ENCODE data around the gene PNPLA3. TPM values are rescaled to one million over a fixed set of nuclear protein-coding genes. Genes with fewer than 3 reads are reported as not detected.

The PNPLA3 gene
- total RNA-seq, 4 donors from 2014 or later = 0.32 TPM; not detected in 3

DNA sequence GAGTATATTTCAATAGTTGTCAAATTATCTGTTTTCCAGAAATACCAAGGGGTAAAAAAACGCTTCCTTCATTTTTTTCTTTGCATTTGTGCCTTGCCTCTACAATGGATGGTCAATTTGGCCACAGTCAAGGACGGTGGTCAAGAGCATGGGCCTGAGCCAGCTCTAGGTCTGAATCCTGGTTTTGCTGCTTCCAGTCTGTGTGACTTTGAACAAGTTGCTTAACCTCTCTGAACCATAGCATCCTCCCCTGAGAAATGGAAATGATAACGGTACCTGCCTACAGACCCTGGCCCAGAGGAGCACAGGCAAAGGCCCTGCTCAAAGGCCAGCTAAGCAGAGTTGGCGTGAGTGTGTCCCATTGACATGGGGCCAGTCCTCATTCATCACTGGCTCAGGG is 34.9 kb upstream of the PNPLA3 start:
- 56 to 60% methylated on average over 2 to 4 of the region's 4 CpGs for WGBS, 2 donors (ENCODE audit: low coverage in 1 of 2)
- Histone ChIP-seq H3K27ac (no peak overlapping the region), H3K4me3 (no peak overlapping the region), H3K36me3 (no peaks in the 10 kb centered on the region), H3K9me3 (no peaks in the 10 kb centered on the region), H3K27me3 (peaks cover 61% of the 10 kb centered on the region), H3K4me1 (peaks cover 0 to 8% (median 0%) of the 10 kb centered on the region in 4 donors)
- intact Hi-C loops (cut with DNase I; ENCODE audit: low total_unique reads) = no loop called here
- TF ChIP-seq EP300 (IDR thresholded peaks at IDR 0.05; ENCODE audit: low read depth) = no peak
- TF ChIP-seq POLR2AphosphoS5 (IDR thresholded peaks at IDR 0.05) = no peak
- no peak for TF ChIP-seq POLR2A (IDR thresholded peaks at IDR 0.05)
- TF ChIP-seq, protein P1, sequence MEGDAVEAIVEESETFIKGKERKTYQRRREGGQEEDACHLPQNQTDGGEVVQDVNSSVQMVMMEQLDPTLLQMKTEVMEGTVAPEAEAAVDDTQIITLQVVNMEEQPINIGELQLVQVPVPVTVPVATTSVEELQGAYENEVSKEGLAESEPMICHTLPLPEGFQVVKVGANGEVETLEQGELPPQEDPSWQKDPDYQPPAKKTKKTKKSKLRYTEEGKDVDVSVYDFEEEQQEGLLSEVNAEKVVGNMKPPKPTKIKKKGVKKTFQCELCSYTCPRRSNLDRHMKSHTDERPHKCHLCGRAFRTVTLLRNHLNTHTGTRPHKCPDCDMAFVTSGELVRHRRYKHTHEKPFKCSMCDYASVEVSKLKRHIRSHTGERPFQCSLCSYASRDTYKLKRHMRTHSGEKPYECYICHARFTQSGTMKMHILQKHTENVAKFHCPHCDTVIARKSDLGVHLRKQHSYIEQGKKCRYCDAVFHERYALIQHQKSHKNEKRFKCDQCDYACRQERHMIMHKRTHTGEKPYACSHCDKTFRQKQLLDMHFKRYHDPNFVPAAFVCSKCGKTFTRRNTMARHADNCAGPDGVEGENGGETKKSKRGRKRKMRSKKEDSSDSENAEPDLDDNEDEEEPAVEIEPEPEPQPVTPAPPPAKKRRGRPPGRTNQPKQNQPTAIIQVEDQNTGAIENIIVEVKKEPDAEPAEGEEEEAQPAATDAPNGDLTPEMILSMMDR (IDR thresholded peaks at IDR 0.05) = no peak
- DNase-seq = no peak
- in situ Hi-C loops (cut with MboI; ENCODE audit: low pct_ligation_motif_present in 1 of 4, low pct_unique_long_range_greater_than_20kb in 1 of 4, low sequenced_read_pairs in 3 of 4) = no loop called here

DNA sequence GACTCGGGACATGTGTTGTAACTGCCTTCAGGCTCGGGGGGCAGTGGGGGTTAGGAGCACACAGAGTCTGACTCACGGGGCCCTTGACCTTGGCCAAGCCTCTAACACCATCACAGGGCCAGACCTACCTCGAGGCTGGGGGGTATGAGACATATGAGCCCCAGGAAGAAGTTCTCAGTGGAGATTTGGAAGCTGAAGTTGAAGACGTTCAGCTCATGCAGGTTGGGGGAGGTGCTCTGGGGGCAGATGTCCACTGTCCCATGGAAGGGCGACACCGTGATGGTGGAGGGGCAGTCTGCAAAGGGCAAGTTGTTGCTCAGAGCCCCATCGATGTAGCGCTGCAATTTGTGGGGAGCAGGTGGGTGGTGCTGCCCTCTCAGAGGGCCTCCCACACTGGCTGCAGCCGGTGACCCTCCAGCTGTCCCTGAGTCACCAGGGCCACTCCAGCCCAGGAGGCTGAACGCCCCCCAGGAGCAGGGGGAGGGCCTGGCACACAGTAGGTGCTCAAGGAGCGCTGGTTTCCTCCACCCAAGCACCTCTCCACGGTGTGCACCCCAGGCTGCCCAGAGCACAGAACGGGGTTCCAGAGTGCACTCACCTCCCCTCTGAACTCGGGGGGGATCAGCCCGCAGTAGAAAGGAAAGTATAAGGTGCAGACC is 34.3 kb upstream of the PNPLA3 start:
- in situ Hi-C loops (cut with MboI; ENCODE audit: low pct_ligation_motif_present in 1 of 4, low pct_unique_long_range_greater_than_20kb in 1 of 4, low sequenced_read_pairs in 3 of 4) (no loop called here), intact Hi-C loops (cut with DNase I; ENCODE audit: low total_unique reads) (no loop called here)
- TF ChIP-seq, protein P1 (IDR thresholded peaks at IDR 0.05) = no peak
- no peak for TF ChIP-seq EP300 (IDR thresholded peaks at IDR 0.05; ENCODE audit: low read depth)
- TF ChIP-seq POLR2A (IDR thresholded peaks at IDR 0.05) = no peak
- TF ChIP-seq POLR2AphosphoS5 (IDR thresholded peaks at IDR 0.05) = no peak
- peaks cover 64% of the 10 kb centered on the region for H3K27me3 ChIP-seq
- 67% methylated on average over 16 of the region's 16 CpGs; no CpG with 5 or more reads in 1 of the 2 donors for WGBS, 2 donors (ENCODE audit: low coverage in 1 of 2)
- no peaks in the 10 kb centered on the region for H3K9me3 ChIP-seq
- H3K27ac ChIP-seq = no peak overlapping the region
- no peaks in the 10 kb centered on the region for H3K36me3 ChIP-seq
- no peak for DNase-seq
- peaks cover 0 to 8% (median 0%) of the 10 kb centered on the region in 4 donors for H3K4me1 ChIP-seq
- H3K4me3 ChIP-seq = no peak overlapping the region

DNA sequence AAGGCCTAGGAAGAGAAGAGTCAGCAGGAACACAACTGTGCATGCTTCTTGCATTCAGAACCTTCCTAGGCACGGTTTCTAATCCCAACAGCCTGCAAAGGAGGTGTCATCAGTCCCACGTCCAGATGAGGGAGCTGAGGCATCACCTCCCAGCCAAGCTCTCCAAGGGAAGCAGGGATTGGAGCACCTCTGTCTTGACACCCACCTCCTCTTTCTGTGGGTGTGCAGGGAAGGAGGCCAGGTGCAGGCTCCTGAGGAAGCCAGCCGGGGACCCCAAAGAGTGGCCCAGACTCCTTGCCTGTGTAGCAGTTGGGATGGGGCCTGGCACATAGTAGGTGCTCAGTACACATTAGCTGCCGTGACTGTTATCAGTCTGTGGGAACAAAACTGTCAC is 33.7 kb upstream of the PNPLA3 start:
- DNase-seq = no peak
- WGBS, 2 donors (ENCODE audit: low coverage in 1 of 2) = 20 to 42% methylated on average over 1 to 4 of the region's 4 CpGs
- peaks cover 64% of the 10 kb centered on the region for H3K27me3 ChIP-seq
- TF ChIP-seq POLR2AphosphoS5 (IDR thresholded peaks at IDR 0.05) (no peak), POLR2A (IDR thresholded peaks at IDR 0.05) (no peak), EP300 (IDR thresholded peaks at IDR 0.05; ENCODE audit: low read depth) (no peak)
- TF ChIP-seq, protein P1 (IDR thresholded peaks at IDR 0.05) = no peak
- peaks cover 0 to 8% (median 0%) of the 10 kb centered on the region in 4 donors for H3K4me1 ChIP-seq
- H3K4me3 ChIP-seq = no peak overlapping the region
- H3K9me3 ChIP-seq = no peaks in the 10 kb centered on the region
- no peak overlapping the region for H3K27ac ChIP-seq
- in situ Hi-C loops (cut with MboI; ENCODE audit: low pct_ligation_motif_present in 1 of 4, low pct_unique_long_range_greater_than_20kb in 1 of 4, low sequenced_read_pairs in 3 of 4) (no loop called here), intact Hi-C loops (cut with DNase I; ENCODE audit: low total_unique reads) (no loop called here)
- H3K36me3 ChIP-seq = no peaks in the 10 kb centered on the region

DNA sequence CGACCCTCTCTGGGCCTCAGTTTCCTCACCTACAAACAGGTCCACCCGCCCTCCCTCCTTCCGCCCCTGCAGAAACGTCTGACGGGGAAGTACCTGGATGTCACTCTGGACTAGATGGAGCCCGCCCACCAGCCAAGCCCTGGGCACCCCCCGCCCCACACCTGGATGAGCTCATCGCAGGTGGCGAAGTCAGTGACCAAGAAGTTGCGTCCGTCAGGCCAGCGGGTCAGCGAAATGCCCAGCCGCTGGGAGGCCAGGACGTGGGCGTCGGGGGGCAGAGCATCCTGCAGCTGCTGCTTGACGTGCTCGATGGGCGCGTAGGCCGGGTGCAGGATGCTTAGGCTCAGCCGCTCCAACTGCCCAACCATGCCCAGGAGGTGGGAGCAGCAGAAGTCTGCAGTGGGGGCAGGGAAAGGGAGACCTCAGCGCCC is 32.7 kb upstream of the PNPLA3 start:
- Histone ChIP-seq H3K27ac (no peak overlapping the region), H3K27me3 (peaks cover 64% of the 10 kb centered on the region), H3K9me3 (no peaks in the 10 kb centered on the region), H3K4me1 (peaks cover 0 to 8% (median 0%) of the 10 kb centered on the region in 4 donors), H3K36me3 (no peaks in the 10 kb centered on the region), H3K4me3 (no peak overlapping the region)
- no peak for TF ChIP-seq POLR2AphosphoS5 (IDR thresholded peaks at IDR 0.05)
- no peak for TF ChIP-seq EP300 (IDR thresholded peaks at IDR 0.05; ENCODE audit: low read depth)
- TF ChIP-seq, protein P1 (IDR thresholded peaks at IDR 0.05) = no peak
- TF ChIP-seq POLR2A (IDR thresholded peaks at IDR 0.05) = no peak
- intact Hi-C loops (cut with DNase I; ENCODE audit: low total_unique reads) (no loop called here), in situ Hi-C loops (cut with MboI; ENCODE audit: low pct_ligation_motif_present in 1 of 4, low pct_unique_long_range_greater_than_20kb in 1 of 4, low sequenced_read_pairs in 3 of 4) (no loop called here)
- WGBS, 2 donors (ENCODE audit: low coverage in 1 of 2) = 12% methylated on average over 14 of the region's 24 CpGs; no CpG with 5 or more reads in 1 of the 2 donors
- DNase-seq = no peak

Measured in transverse colon (tissue), 4 donors.